ENCODE measurements around the gene HNRNPA1. TPM values are rescaled to one million over a fixed set of nuclear protein-coding genes. Genes with fewer than 3 reads are reported as not detected.
"Not testable (repeated sequence)": the region's sequence is repeated elsewhere in the genome, so short reads cannot be mapped to it uniquely, and the experiment has no call there.

The HNRNPA1 gene
- total RNA-seq, 1 experiment from 2014 or later, result 382 TPM

DNA sequence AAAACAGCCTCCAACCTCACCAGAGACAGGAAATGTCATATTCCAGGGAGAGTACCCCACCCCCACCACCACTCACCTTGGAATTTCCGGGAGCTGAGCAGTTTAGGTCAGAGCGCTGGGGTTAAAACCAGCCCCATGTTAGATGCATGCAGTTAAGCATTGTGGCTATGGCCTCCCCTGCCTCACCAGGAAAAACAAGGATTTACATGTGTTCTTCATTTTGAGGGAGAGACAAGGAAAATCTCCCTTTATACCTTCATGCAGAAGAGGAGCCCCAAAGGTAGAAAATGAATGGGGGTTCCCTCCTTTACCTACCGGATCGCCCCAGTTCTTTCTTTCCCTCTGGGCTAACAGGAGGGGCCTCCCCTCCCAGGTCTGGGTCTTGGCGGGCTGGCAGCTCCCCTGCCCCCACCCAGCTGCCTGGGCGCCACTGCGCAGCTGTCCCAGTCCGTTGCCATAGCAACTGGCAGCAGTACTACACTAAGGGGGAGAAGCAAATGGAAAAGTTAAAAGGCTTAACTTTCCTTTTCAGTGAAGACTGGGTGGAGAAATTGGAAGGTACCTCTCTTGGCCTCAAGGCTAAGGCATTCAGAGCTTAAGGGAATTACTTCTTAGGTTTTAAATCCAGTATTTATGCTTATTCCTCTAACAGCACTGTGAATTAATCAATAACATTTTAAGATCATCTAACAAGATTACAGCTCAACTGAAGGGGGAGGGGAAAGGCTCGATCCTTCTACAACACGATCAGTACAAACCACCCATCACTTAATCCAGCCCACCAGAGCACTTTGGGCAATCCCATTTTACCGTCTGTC lies 21.1 kb upstream of the HNRNPA1 start:
- peaks cover 48% of the 10 kb centered on the region for H3K36me3 ChIP-seq
- peaks cover 47% of the 10 kb centered on the region for H3K4me1 ChIP-seq (replicated peaks)
- no peaks in the 10 kb centered on the region for H3K27me3 ChIP-seq (replicated peaks)
- H3K4me3 ChIP-seq, result peak overlapping the region; percentile 23
- no peaks in the 10 kb centered on the region for H3K9me3 ChIP-seq (replicated peaks)
- H3K27ac ChIP-seq, result peak overlapping the region; percentile 92
- DNase-seq (ENCODE audit: low read depth in 1 of 2, low spot score in 2 of 2), result peak; percentile 89 to 91

DNA sequence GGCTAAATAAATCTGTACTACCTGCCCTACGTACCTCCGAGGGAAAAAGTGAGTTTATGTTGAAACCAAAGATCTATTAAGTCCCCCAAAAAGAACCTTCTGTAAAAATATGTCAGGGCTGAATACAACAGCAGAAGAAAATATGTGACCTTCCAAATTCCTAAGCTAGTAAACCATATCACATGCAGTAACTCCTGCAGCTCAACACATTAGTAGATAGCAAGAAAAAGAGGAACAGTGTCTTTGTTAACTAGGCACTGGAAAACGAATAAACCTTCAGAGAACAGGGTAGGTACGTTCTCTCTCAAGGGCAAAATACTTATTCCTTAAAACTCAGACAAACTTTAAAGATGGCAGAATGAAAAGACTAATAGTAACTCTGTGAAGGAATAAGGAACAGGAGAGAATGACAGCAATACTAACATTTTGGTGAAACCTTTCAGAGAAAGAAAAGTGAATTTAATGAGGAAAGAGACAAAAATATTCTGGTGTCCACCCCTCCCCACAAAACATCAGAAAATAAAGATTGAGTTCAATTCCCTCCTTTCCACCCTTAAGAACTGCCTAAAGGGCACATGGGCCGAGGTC lies 18.6 kb upstream of the HNRNPA1 start:
- Histone ChIP-seq H3K27ac (peak overlapping the region; percentile 13; the same call in 1 of the 2 replicates), H3K9me3 (replicated peaks) (no peaks in the 10 kb centered on the region), H3K27me3 (replicated peaks) (no peaks in the 10 kb centered on the region), H3K4me1 (replicated peaks) (peaks cover 47% of the 10 kb centered on the region), H3K4me3 (no peak overlapping the region), H3K36me3 (peaks cover 31% of the 10 kb centered on the region)
- DNase-seq (ENCODE audit: low read depth in 1 of 2, low spot score in 2 of 2), result no peak

DNA sequence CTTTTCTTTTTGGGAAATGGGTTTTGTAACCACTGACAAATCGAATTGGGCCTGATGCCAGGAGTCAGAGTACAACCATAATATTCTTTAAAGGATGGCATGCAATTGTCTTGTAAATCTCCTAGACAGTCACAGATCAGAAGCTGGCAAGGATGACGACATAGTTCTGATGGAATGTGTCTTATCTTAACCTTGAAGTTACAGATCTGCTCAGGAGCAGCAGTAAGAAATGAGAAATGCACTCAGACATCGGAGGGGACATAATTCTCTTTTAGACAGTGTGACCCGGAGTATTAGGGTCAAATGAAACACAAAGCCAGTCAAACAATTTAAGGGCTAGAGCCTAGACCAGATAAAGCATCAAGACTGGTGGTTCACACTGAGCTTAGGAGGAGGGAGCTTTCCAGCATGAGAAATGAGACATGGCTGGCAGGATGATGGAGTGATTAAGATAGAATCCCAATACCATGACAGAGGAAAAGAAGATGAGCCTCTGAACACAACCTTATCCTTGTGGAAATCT lies 18.1 kb upstream of the HNRNPA1 start:
- Histone ChIP-seq H3K4me1 (replicated peaks) (peaks cover 47% of the 10 kb centered on the region), H3K4me3 (no peak overlapping the region), H3K27ac (peak overlapping the region; percentile 13; the same call in 1 of the 2 replicates), H3K27me3 (replicated peaks) (no peaks in the 10 kb centered on the region), H3K36me3 (peaks cover 25% of the 10 kb centered on the region), H3K9me3 (replicated peaks) (no peaks in the 10 kb centered on the region)
- peak in 1 of 2 experiments; percentile 42 for DNase-seq (ENCODE audit: low read depth in 1 of 2, low spot score in 2 of 2)

DNA sequence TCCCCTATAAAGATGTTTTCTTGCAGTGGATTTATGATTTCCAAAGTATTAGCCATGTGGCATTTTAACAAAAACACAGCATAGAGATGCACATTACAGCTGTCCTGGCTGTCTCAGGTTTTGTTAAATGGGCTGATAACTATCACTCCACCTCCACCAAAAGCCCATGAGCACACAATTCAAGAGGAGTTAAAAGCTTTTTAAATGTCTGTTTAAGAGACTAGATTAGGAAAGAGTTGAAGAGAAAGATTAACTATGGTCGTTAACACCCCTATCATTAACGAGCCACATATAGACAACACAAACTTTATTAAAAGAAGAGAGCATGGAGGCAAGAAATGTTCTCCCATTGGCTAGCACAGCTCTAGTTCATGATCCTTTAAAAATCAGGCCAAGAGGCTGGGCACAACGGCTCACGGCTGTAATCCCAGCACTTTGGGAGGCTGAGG lies 15.1 kb upstream of the HNRNPA1 start:
- no peak overlapping the region for H3K27ac ChIP-seq
- no peaks in the 10 kb centered on the region for H3K9me3 ChIP-seq (replicated peaks)
- peaks cover 41% of the 10 kb centered on the region for H3K36me3 ChIP-seq
- H3K27me3 ChIP-seq (replicated peaks), result no peaks in the 10 kb centered on the region
- DNase-seq (ENCODE audit: low read depth in 1 of 2, low spot score in 2 of 2), result no peak
- H3K4me1 ChIP-seq (replicated peaks), result peaks cover 21% of the 10 kb centered on the region
- no peak overlapping the region for H3K4me3 ChIP-seq

DNA sequence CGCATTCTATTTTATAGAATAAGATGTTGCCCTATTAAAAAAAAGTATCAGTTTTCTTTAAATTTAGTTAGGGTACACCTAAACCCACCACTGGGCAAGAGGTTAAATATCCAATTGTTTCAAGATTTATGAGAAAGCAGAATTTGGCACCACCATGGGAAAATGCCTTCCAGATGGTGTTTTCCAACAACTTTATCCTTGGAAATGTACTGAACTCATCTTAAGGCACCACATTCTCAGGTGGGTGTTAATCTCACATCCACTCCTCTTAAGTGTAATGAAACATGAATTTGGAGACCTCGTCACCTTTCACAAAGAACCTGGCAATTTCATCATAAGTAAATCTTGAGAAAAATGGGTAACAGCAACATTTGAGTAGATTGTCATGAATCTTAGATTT lies 13.7 kb upstream of the HNRNPA1 start:
- Histone ChIP-seq H3K27ac (no peak overlapping the region), H3K9me3 (replicated peaks) (no peaks in the 10 kb centered on the region), H3K4me1 (replicated peaks) (peaks cover 13% of the 10 kb centered on the region), H3K36me3 (peaks cover 49% of the 10 kb centered on the region), H3K27me3 (replicated peaks) (no peaks in the 10 kb centered on the region), H3K4me3 (no peak overlapping the region)
- DNase-seq (ENCODE audit: low read depth in 1 of 2, low spot score in 2 of 2), result no peak

DNA sequence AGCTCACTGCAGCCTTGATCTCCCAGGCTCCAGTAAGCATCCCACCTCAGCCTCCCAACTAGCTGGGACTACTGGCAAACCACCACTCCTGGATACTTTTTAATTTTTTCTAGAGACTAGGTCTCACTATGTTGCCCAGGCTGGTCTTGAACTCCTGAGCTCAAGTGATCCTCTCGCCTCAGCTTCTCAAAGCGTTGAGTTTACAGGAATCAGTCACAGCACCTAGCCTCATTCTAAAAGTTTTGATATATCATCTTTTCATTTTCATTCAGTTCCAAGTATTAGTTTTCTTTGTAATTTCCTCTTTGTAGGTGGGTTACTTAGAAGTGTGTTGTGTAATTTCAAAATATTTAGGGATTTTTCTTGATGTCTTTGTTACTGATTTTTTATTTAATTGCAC lies 10.2 kb upstream of the HNRNPA1 start:
- no peaks in the 10 kb centered on the region for H3K27me3 ChIP-seq (replicated peaks)
- no peak for DNase-seq (ENCODE audit: low read depth in 1 of 2, low spot score in 2 of 2)
- H3K4me3 ChIP-seq, result no peak overlapping the region
- H3K36me3 ChIP-seq, result peaks cover 58% of the 10 kb centered on the region
- H3K4me1 ChIP-seq (replicated peaks), result peaks cover 13% of the 10 kb centered on the region
- H3K9me3 ChIP-seq (replicated peaks), result no peaks in the 10 kb centered on the region
- no peak overlapping the region for H3K27ac ChIP-seq

DNA sequence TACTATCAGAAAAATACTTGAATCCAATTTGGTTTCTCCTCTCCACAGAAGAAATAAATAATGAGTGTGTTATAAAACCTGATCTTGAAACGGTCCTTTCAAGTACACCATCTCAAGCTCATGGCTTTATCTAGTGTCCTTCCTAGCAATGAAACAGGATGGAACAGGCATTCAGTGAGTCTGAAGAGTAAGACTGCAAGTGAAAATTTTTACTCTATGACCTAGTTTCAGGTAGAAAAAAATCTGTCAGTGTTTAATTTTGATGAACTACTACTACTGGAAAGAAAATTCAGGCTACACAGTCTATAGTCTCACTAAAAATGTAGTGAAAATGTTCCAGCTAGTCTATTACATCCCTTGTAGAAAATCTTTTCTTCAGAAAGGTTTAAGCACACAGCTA lies 8.3 kb upstream of the HNRNPA1 start:
- Histone ChIP-seq H3K4me3 (no peak overlapping the region), H3K9me3 (replicated peaks) (no peaks in the 10 kb centered on the region)

DNA sequence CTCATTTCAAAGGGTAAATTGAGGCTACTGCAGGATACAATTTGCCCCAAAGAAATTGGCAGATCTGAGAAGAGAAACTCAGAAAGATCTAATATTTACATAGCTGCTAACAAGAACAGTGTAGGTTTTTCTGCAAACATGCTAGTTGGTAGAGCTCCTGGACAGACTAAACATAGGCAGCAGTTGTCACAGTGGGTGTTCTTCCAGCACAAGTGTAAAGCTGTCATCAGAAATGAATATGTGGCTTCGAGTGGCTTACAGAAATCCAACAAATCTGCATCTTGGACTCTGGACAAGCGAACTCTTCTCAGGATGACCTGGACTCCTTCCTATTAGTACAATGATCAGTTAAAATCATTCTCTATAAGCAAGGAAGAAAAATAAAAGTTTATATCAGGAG lies 6.5 kb upstream of the HNRNPA1 start:
- Histone ChIP-seq H3K4me3 (no peak overlapping the region), H3K27me3 (replicated peaks) (no peaks in the 10 kb centered on the region), H3K36me3 (peaks cover 63% of the 10 kb centered on the region), H3K27ac (no peak overlapping the region), H3K4me1 (replicated peaks) (peaks cover 22% of the 10 kb centered on the region), H3K9me3 (replicated peaks) (no peaks in the 10 kb centered on the region)
- no peak for DNase-seq (ENCODE audit: low read depth in 1 of 2, low spot score in 2 of 2)

More for the DNA sequence above, 8.3 kb upstream of the HNRNPA1 start:
- peaks cover 13% of the 10 kb centered on the region for H3K4me1 ChIP-seq (replicated peaks)
- no peak overlapping the region for H3K27ac ChIP-seq
- no peak for DNase-seq (ENCODE audit: low read depth in 1 of 2, low spot score in 2 of 2)
- no peaks in the 10 kb centered on the region for H3K27me3 ChIP-seq (replicated peaks)
- peaks cover 61% of the 10 kb centered on the region for H3K36me3 ChIP-seq

DNA sequence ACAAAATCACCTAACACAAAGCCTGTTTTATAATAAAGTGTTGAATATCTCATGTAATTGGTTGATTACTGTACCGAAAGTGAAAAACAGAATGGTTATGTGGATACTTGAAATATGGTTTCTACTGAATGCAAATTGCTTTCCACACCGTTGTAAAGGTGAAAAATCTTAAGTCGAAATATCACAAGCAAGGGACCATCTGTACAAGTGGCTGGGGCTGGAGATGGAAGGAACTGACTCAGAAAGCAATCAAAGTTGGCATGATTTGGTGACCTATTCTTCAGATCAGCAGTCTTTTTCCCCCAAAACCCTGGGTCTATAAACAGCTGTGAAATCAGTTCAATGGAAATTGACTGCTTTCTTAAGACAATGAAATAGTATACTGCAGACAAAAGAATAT lies 4.2 kb upstream of the HNRNPA1 start:
- Histone ChIP-seq H3K36me3 (peaks cover 60% of the 10 kb centered on the region), H3K4me1 (replicated peaks) (peaks cover 22% of the 10 kb centered on the region), H3K27me3 (replicated peaks) (no peaks in the 10 kb centered on the region), H3K27ac (no peak overlapping the region), H3K9me3 (replicated peaks) (no peaks in the 10 kb centered on the region), H3K4me3 (no peak overlapping the region)
- no peak for DNase-seq (ENCODE audit: low read depth in 1 of 2, low spot score in 2 of 2)

DNA sequence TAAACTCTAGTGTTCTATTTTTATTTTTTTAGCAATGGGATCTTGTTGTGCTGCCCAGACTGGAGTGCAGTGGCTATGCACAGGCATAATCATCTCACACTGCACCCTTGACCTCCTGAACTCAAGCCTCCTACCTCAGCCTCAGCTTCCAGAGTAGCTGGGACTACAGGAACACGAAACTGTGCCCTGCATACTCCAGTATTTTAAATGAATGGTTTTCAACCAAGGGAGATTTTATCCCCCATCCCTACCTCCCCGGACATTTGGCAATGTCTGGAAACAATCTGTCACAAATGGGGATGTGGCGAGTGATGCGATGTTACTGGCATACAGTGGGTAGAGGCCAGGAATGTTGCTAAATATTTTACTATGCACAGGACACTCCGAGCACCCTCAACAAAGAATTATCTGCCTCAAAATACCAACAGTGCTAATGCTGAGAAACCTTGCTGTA lies 2.7 kb upstream of the HNRNPA1 start:
- peak; percentile 54 to 67 for DNase-seq (ENCODE audit: low read depth in 1 of 2, low spot score in 2 of 2)
- peaks cover 27% of the 10 kb centered on the region for H3K4me1 ChIP-seq (replicated peaks)
- H3K36me3 ChIP-seq, result peaks cover 60% of the 10 kb centered on the region
- H3K4me3 ChIP-seq, result peak overlapping the region; percentile 61
- peak overlapping the region; percentile 94 for H3K27ac ChIP-seq
- no peaks in the 10 kb centered on the region for H3K9me3 ChIP-seq (replicated peaks)
- H3K27me3 ChIP-seq (replicated peaks), result no peaks in the 10 kb centered on the region

DNA sequence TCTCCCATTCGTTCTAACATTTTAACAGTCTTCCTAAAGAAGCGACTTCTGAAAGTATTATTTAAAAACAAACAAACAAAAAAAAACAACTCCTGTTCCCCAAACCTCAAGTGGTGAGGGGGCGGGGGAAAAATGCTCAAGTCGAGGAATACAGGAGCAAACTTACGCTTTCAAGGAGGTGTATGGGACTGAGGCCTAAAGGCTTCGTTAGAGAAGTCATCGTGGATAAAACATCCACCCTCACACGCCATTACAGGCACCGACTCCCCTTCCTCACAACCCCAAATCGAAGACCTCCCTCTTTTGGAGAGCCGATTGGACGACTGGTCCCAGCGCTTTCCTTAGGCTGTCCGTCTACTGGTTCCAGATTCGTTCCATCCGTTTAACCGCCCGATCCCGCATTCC lies 1.3 kb upstream of the HNRNPA1 start:
- H3K27ac ChIP-seq, result peak overlapping the region; percentile 94
- no peaks in the 10 kb centered on the region for H3K9me3 ChIP-seq (replicated peaks)
- H3K27me3 ChIP-seq (replicated peaks), result no peaks in the 10 kb centered on the region
- peak overlapping the region; percentile 61 for H3K4me3 ChIP-seq
- peaks cover 34% of the 10 kb centered on the region for H3K4me1 ChIP-seq (replicated peaks)
- no peak for DNase-seq (ENCODE audit: low read depth in 1 of 2, low spot score in 2 of 2)
- H3K36me3 ChIP-seq, result peaks cover 60% of the 10 kb centered on the region

DNA sequence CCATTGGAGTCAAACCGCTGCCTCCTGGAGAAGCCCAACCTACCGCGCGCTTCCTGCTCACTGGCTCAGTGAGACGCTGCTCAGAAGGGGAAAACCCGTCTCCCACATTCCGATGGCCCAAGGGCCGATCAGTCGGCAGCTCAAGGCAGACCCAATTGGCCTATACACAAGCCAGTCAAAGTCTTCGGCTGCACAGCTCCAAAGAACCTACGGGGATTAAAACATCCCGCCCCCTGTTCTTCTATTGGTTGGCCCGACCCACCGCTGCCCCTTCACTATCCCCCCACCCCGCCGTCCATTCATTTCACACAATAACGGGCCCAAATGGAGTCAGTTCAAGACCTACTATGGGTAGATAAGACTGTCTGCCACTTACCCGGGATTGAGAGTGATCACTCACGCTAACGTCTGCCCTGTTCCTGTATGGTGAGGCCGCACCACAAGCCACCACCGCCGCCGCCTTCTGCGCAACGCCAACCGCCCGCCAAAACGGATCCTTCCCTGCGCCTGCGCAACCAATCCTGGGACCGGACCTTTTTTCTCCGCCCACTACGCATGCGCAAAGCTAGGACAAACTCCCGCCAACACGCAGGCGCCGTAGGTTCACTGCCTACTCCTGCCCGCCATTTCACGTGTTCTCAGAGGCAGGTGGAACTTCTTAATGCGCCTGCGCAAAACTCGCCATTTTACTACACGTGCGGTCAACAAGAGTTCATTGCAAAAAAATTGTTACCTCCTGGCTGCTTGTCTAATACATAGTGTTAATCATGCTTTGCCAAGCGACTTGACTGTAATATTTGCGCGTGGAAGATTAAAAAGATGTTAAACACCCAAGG lies 676 bp upstream of the HNRNPA1 start, which contains the start of gene CBX5:
TSS of gene CBX5 (minus strand) at position 491 of the 836 bp plus-strand sequence. CDS start 22,472 bp downstream, outside the sequence.
- Histone ChIP-seq H3K27me3 (replicated peaks) (no peaks in the 10 kb centered on the region), H3K27ac (peak within 1 kb of the TSS; percentile 94), H3K4me1 (replicated peaks) (peaks cover 29% of the 10 kb centered on the region), H3K4me3 (peak within 1 kb of the TSS; percentile 61), H3K36me3 (peaks cover 64% of the 10 kb centered on the region), H3K9me3 (replicated peaks) (no peaks in the 10 kb centered on the region)
- DNase-seq (ENCODE audit: low read depth in 1 of 2, low spot score in 2 of 2), result peak; percentile 98 to 99

DNA sequence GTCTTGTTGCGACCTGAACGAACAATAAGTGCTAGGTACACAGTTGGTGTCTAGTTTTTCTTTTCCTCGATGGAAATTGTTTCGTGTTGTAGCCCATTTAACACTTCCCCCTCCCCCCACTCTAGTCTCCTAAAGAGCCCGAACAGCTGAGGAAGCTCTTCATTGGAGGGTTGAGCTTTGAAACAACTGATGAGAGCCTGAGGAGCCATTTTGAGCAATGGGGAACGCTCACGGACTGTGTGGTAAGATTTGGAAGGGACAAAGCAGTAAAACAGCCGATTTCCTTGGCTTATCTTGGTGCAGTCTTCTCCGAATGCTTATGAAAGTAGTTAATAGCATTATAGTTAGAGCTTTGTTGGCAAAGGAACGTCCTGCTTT lies 724 bp downstream of the HNRNPA1 start:
- H3K27ac ChIP-seq, result peak overlapping the region; percentile 94

More for the DNA sequence above, 724 bp downstream of the HNRNPA1 start:
- DNase-seq (ENCODE audit: low read depth in 1 of 2, low spot score in 2 of 2); H3K9me3 ChIP-seq (replicated peaks); H3K27me3 ChIP-seq (replicated peaks): not testable (repeated sequence)
- peaks cover 77% of the 10 kb centered on the region for H3K36me3 ChIP-seq
- peak overlapping the region; percentile 61 for H3K4me3 ChIP-seq
- peaks cover 29% of the 10 kb centered on the region for H3K4me1 ChIP-seq (replicated peaks)
